Measurements from ENCODE around the gene PDE4B.

DNA sequence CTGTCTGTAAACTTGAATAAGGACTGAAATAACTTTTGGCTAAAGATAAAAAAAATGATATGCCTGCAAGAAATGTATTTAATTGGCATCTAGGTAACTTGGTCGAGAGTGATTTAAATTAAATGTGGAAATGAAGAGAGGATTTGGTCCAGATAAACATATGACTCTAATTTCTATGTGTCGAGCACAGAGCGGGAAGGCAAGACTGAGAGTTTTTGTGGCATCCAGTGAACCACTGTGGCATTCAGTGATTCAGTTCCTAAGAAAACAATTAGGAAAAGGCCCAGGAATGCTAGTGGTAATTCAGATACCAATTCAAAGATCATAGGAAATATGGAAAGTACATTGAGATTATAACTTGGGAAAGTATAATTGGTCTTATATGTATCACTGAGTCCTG lies 39.6 kb downstream of the PDE4B start:
- TF ChIP-seq, protein P1, sequence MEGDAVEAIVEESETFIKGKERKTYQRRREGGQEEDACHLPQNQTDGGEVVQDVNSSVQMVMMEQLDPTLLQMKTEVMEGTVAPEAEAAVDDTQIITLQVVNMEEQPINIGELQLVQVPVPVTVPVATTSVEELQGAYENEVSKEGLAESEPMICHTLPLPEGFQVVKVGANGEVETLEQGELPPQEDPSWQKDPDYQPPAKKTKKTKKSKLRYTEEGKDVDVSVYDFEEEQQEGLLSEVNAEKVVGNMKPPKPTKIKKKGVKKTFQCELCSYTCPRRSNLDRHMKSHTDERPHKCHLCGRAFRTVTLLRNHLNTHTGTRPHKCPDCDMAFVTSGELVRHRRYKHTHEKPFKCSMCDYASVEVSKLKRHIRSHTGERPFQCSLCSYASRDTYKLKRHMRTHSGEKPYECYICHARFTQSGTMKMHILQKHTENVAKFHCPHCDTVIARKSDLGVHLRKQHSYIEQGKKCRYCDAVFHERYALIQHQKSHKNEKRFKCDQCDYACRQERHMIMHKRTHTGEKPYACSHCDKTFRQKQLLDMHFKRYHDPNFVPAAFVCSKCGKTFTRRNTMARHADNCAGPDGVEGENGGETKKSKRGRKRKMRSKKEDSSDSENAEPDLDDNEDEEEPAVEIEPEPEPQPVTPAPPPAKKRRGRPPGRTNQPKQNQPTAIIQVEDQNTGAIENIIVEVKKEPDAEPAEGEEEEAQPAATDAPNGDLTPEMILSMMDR (IDR thresholded peaks at IDR 0.05): no peak
- TF ChIP-seq POLR2A (IDR thresholded peaks at IDR 0.05; ENCODE audit: low read depth) (no peak), POLR2AphosphoS5 (IDR thresholded peaks at IDR 0.05) (no peak)

Measured in esophagus muscularis mucosa (tissue), 3 donors.